OCI-LY3 (cell line): Measurements from ENCODE around the gene FRMD4A.

Experiments used
- H2AFZ ChIP-seq: fragments of 200-600, 300-600 bp; shearing (Covaris generic); 2 replicates; pipeline ENCODE4 v1.6.0; 2014; ENCODE audit warnings: antibody characterized with exemption, low read depth, low read length
- H3K27ac ChIP-seq: fragments of 200-600, 300-600 bp; sonication (generic); 2 replicates; pipeline ENCODE4 v1.5.1; 2014; ENCODE audit warnings: mild to moderate bottlenecking, low read length, moderate library complexity, mixed read lengths
- H3K27me3 ChIP-seq: fragments of 200-600, 300-600 bp; sonication (generic); 2 replicates; pipeline ENCODE4 v1.6.1; 2014; ENCODE audit warnings: low read depth, low read length, mixed read lengths
- H3K36me3 ChIP-seq: fragments of 200-600, 300-600 bp; sonication (generic); replicated peaks from 2 replicates; pipeline ENCODE3; 2014; ENCODE audit warnings: low read depth, low read length, mixed read lengths
- H3K4me1 ChIP-seq: fragments of 300-600, 200-600 bp; sonication (generic); 2 replicates; pipeline ENCODE4 v1.6.1; 2014; ENCODE audit warnings: low read length, mixed read lengths
- H3K4me2 ChIP-seq: fragments of 200-600, 300-600 bp; sonication (generic); 2 replicates; pipeline ENCODE4 v1.6.1; 2014; ENCODE audit warnings: low read length, mixed read lengths
- H3K4me3 ChIP-seq: fragments of 300-600, 200-600 bp; sonication (generic); 2 replicates; pipeline ENCODE4 v1.5.1; 2014; ENCODE audit warnings: antibody characterized with exemption, mild to moderate bottlenecking, low read length, moderate library complexity
- H3K79me2 ChIP-seq: fragments of 300-600, 200-600 bp; shearing (Covaris generic); 2 replicates; pipeline ENCODE4 v1.6.1; 2014; ENCODE audit warnings: mild to moderate bottlenecking, low read length, mixed read lengths
- H3K9ac ChIP-seq: fragments of 300-600, 200-600 bp; shearing (Covaris generic); 2 replicates; pipeline ENCODE4 v1.6.0; 2014; ENCODE audit warnings: mild to moderate bottlenecking, low read length, moderate library complexity
- H3K9me3 ChIP-seq: fragments of 200-600, 300-600 bp; shearing (Covaris generic); 2 replicates; pipeline ENCODE4 v1.6.1; 2014; ENCODE audit warnings: low read length, mixed read lengths; ENCODE audit not compliant: insufficient read depth
- H4K20me1 ChIP-seq: fragments of 200-600, 300-600 bp; sonication (generic); 2 replicates; pipeline ENCODE4 v1.6.1; 2016; ENCODE audit warnings: low read length, mixed read lengths; ENCODE audit not compliant: insufficient read depth
- EZH2phosphoT487 ChIP-seq: fragments of 200-600 bp; shearing (Covaris generic); IDR thresholded peaks from 2 replicates; pipeline ENCODE4 v1.6.1; 2018; ENCODE audit warnings: antibody characterized with exemption, mixed run types, low read depth
- TF ChIP-seq, protein P1 (sequence below): fragments of 200-600, 300-600 bp; sonication (generic); IDR thresholded peaks from 2 replicates; pipeline ENCODE4 v1.5.1; 2014; ENCODE audit warnings: antibody characterized with exemption, low read length, low read depth

FRMD4A gene

DNA sequence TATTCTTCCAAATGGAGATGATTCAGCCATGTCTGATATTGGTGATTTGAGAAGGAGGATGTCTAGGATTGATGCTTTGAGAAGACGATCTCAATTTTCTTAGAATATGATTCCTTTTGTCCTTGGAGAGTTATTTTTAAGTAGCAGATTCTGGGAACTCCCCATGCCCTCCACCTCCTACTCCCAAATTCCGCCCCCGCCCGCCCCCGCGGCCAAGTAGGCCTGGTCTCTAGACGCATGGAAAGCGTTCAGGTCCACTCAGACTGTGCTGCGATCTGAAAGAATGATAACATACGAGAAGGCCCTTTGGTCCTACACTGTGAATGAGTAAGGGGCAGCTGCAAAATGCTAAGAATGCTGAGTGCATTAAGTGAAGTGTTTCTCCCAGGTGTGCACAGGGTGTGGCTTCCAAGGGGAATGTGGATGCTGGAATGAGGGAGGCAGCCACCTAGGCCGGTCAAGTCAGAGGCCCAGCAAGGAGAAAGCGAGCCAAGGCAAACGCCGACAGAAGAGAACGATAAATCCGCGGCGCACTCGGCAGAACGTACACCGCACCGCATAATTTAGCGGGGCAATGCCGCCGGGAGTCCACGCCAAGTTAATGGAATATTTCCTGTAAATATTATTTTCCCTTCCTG is 601.7 kb downstream of the FRMD4A start:
- no peak overlapping the region for H3K4me3 ChIP-seq
- H3K27me3 ChIP-seq = no peaks in the 10 kb centered on the region
- no peaks in the 10 kb centered on the region for H3K79me2 ChIP-seq
- no peak overlapping the region for H3K4me2 ChIP-seq
- no peak overlapping the region for H3K9ac ChIP-seq
- TF ChIP-seq EZH2phosphoT487 = no peak
- TF ChIP-seq, protein P1, sequence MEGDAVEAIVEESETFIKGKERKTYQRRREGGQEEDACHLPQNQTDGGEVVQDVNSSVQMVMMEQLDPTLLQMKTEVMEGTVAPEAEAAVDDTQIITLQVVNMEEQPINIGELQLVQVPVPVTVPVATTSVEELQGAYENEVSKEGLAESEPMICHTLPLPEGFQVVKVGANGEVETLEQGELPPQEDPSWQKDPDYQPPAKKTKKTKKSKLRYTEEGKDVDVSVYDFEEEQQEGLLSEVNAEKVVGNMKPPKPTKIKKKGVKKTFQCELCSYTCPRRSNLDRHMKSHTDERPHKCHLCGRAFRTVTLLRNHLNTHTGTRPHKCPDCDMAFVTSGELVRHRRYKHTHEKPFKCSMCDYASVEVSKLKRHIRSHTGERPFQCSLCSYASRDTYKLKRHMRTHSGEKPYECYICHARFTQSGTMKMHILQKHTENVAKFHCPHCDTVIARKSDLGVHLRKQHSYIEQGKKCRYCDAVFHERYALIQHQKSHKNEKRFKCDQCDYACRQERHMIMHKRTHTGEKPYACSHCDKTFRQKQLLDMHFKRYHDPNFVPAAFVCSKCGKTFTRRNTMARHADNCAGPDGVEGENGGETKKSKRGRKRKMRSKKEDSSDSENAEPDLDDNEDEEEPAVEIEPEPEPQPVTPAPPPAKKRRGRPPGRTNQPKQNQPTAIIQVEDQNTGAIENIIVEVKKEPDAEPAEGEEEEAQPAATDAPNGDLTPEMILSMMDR = no peak
- H3K36me3 ChIP-seq = no peaks in the 10 kb centered on the region
- no peak overlapping the region for H2AFZ ChIP-seq
- H3K9me3 ChIP-seq = no peaks in the 10 kb centered on the region
- no peaks in the 10 kb centered on the region for H3K4me1 ChIP-seq
- H3K27ac ChIP-seq = no peak overlapping the region
- H4K20me1 ChIP-seq = no peaks in the 10 kb centered on the region

DNA sequence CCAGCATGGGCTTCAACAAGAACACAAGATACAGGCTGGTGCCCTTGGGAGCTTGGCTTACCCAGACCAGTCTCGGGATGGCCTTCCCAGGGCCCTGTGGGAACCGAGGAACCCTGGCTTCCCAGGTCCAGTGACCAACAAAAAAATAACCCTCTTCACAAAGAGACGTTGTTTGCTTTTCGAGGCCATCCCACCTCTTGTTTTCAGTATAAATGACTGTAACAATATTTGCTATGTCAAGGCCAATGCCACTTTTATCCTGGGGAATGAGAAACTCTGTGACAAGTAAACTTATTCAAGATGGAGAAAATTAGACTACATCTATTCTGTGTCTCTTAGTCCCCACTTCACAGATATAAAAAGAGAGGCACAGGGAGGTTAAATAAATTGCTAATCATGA is 605.1 kb downstream of the FRMD4A start:
- Histone ChIP-seq H3K27me3 (no peaks in the 10 kb centered on the region), H3K9ac (no peak overlapping the region), H4K20me1 (no peaks in the 10 kb centered on the region), H3K4me2 (no peak overlapping the region), H3K79me2 (no peaks in the 10 kb centered on the region), H3K9me3 (no peaks in the 10 kb centered on the region), H3K4me1 (no peaks in the 10 kb centered on the region; the same call in 1 of the 2 replicates), H3K36me3 (no peaks in the 10 kb centered on the region), H2AFZ (no peak overlapping the region), H3K27ac (no peak overlapping the region), H3K4me3 (no peak overlapping the region)
- TF ChIP-seq, protein P1 = no peak
- no peak for TF ChIP-seq EZH2phosphoT487

DNA sequence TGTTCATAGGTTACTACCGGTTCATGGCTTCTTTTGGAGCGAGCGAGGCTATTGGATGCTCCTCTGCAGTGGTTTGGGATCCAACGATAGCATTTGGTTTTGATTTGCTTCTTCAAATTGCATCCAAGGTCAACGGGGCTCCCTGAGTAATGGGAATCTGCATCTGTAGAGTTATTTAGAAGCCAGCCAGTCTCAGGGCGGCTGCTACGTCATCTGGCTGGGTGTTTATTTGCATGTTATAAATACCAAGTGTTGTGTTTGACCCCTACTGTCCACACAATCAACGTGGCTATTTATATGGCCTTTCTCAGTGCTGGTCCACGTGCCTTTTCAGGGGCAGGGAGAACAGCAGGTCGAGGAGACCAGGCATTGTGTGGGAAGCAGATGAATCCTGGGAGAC is 606.2 kb downstream of the FRMD4A start:
- H3K27ac ChIP-seq = no peak overlapping the region
- TF ChIP-seq EZH2phosphoT487 = no peak
- TF ChIP-seq, protein P1 = no peak
- no peaks in the 10 kb centered on the region for H3K27me3 ChIP-seq
- no peak overlapping the region for H2AFZ ChIP-seq
- H3K36me3 ChIP-seq = no peaks in the 10 kb centered on the region
- H3K9me3 ChIP-seq = no peaks in the 10 kb centered on the region
- no peaks in the 10 kb centered on the region for H3K79me2 ChIP-seq
- H3K4me1 ChIP-seq = peaks cover 3% of the 10 kb centered on the region
- no peak overlapping the region for H3K4me3 ChIP-seq
- H4K20me1 ChIP-seq = no peaks in the 10 kb centered on the region
- H3K4me2 ChIP-seq = no peak overlapping the region
- H3K9ac ChIP-seq = no peak overlapping the region

DNA sequence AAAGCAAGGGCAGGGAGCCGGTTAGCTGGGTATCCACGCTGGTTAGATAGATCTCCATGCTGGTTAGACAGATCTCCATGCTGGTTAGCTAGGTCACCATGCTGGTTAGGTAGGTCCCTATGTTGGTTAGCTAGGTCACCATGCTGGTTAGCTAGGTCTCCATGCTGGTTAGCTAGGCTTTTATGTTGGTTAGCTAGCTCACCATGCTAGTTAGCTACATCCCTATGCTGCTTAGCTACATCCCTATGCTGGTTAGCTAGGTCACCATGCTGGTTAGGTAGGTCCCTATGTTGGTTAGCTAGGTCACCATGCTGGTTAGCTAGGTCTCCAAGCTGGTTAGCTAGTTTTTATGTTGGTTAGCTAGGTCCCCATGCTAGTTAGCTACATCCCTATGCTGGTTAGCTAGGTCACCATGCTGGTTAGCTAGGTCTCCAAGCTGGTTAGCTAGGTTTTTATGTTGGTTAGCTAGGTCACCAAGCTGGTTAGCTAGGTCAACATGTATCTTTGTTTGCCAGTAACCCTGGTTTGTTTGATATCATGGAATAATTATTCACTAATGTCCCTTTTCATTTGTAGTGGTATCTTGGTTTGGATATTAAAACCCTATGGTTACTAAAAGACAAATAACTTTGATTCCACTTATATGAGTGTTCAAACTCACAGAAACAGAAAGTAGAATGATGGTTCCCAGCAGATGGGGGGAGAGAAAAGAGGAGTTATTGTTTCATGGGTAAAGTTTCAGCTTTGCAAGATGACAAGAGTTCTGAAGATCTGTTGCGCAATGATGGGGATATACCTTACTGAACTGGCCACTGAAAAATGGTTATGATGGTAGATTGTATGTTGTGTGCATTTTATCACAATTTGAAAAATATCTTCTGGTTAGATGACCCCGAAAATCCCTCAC is 607.7 kb downstream of the FRMD4A start:
- Histone ChIP-seq H3K4me2 (no peak overlapping the region), H2AFZ (no peak overlapping the region), H3K9ac (no peak overlapping the region), H3K4me1 (peaks cover 18% of the 10 kb centered on the region), H3K27ac (no peak overlapping the region), H4K20me1 (no peaks in the 10 kb centered on the region), H3K36me3 (no peaks in the 10 kb centered on the region), H3K79me2 (no peaks in the 10 kb centered on the region), H3K4me3 (no peak overlapping the region), H3K27me3 (no peaks in the 10 kb centered on the region), H3K9me3 (no peaks in the 10 kb centered on the region)
- TF ChIP-seq, protein P1 = no peak
- no peak for TF ChIP-seq EZH2phosphoT487
